NCI-H446 (cell line): ENCODE measurements around the gene ELAVL3.
"Not testable (repeated sequence)": the region's sequence is repeated elsewhere in the genome, so short reads cannot be mapped to it uniquely, and the experiment has no call there.

Experiments used
- DNase-seq, 2 experiments: peaks; one replicate each; lab custom pipeline; 2025; lab: John Stamatoyannopoulos, UW

The ELAVL3 gene

DNA sequence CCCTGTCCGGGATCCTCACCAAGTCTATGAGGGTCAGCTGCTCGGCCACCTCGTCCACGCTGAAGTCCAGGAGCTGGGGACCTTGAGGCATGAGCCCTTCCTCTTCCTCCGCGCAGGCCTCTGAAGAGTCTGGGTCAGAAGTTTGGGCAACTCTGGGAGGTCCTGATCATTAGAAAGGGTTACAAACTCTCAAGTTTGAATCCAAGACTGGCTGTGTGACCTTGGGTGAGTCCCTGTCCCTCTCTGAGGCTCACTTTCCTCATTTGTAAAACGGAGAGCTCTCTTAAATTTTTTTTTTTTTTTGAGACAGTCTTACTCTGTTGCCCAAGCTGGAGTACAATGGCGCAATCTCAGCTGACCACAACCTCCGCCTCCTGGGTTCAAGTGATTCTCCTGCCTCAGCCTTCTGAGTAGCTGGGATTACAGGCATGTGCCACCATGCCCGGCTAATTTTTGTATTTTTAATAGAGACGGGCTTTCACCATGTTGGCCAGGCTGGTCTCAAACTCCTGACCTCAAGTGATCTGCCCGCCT lies 74.1 kb downstream of the ELAVL3 start:
- DNase-seq, result not testable (repeated sequence)

DNA sequence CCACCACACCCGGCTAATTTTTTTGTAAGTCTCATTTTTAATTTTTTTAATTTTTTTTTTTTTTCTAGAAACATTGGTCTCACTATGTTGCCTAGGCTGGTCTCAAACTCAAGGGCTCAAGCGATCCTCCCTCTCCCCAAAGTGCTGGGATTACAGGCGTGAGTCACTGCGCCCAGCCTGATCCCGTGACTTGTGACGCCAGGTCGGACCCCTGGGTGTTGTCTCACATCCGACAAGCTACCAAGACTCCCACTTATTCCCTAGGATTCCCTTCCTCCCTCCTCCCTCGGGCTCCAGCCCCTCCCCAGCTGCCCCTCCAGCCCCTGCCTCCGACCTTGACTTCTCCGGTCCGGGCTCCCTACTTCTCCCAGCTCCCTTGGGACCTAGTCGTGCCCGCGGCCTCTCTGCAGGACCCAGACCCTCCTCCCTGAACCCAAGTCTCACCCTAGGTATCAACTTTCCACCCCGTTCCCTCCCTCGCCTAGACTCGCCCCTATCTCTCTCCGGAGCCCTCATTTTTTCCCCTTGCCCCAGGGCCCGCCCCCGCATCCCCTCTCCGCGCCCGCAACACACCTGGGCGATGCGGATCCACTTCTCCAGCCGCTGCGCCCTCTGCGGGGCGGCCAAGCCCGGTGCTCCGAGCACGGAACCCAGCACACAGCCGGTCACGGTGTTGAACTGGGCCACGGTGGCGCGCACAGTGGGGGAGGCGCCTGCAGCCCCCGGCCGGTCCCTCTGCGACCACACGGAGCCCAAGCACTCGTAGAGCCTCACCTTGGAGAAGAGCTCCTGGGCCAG lies 74.8 kb downstream of the ELAVL3 start:
- no peak for DNase-seq

DNA sequence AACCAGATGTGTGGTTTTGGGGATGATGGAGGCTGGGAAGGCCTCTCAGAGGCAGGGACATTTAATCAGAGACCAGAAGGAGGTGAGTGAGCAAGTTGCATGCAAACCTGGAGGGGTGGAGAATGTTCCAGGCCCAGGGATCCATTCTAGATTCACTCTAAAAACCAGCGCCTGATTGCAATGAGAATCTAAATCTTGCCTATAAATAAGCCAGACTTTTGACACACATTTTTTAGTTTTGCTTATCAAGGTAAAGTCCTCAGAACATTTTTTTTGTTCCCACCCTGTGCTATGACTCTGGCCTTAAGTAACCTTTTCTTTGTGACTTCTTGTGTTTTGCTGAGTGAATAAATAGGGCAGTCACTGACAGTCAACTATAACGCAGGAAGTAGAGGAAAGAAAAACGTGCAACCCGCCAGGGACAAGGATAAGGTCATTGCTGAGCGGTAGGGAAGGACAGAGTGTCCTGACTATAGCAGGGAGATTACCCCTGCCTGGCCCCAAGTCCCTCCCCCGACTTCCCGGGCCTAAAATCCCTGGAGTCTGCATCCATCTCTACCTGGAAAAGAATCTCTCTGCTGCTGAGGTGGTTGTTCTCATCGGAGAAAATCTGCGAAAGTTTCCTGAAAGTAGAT lies 76.1 kb downstream of the ELAVL3 start:
- no peak for DNase-seq

DNA sequence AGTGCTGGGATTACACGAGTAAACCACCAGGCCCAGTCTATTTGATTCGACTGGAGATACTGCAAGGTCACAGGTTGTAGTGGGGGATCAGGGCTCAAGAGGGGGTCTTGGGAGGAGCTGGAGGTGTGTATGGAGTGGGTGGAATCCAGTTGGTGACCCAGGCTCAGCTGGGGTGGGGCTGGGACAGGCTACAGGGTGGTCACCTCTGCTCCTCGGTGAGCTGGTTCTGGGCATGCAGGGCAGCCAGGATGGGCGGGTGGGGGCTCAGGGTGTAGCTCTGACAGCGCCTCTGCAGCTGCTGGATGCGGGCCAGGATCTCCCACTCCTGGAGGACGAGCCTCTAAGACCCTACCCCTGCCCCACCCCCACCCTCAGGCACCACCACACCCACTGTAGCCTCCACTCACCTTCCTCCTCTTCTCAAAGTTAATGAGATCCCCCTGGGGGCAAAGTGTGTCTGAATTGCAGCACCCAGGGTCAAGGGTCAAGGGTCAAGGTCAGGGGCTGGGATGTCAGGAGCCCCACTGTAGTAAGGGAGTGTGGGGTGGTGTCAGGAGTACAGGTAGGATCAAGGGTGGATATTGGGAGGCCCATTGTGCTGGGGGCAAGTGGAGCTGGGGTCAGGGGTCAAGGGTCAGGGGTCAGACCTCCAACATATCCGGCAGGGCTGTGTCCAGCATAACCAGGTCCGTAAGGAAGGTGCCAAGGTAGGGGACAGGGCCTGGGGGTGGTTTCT lies 78.9 kb downstream of the ELAVL3 start:
- DNase-seq, result no peak
